HCT116 (cell line): ENCODE results near the gene KY. TPM values are rescaled to one million over a fixed set of nuclear protein-coding genes. Genes with fewer than 3 reads are reported as not detected.

ENCODE experiments used
- ATAC-seq: fragments of 200-7000 bp; cut with Tn5 transposase; 2 replicates; pipeline ENCODE4 v1.9.1; 2020; ENCODE audit warnings: mild to moderate bottlenecking, moderate library complexity
- BruUV-seq: library from RNA; stranded (reverse); fragments of 400-500 nt; replicated peaks from 2 replicates; lab custom pipeline; 2021; lab: Mats Ljungman, UMichigan
- CTCF ChIA-PET: fragments of 300-600 bp; sonication (Branson Sonifier 250); formaldehyde crosslinking; loops from one replicate; lab custom pipeline; 2021; ENCODE audit warnings: antibody characterized with exemption; lab: Charles Lee
- POLR2A ChIA-PET: fragments of 300-600, 350-600 bp; sonication (Branson Sonifier 250); formaldehyde crosslinking; loops from one replicate; lab custom pipeline; 2021; ENCODE audit warnings: antibody characterized with exemption; lab: Charles Lee
- RAD21 ChIA-PET, 2 experiments: fragments of 300-600 bp; sonication (Branson Sonifier 250); formaldehyde crosslinking; loops; one replicate each; lab custom pipeline; 2023; ENCODE audit warnings: low total read pairs in 2 of 2; ENCODE audit not compliant: uncharacterized antibody in 2 of 2, unreplicated experiment in 2 of 2, low non-redundant PET in 1 of 2; lab: Charles Lee
- DNase-seq: peaks from one replicate; pipeline ENCODE4 v3.0.0-alpha.2; 2010; ENCODE audit warnings: low read depth, low spot score
- H2AFZ ChIP-seq: fragments of 200-600 bp; shearing (Covaris generic), sonication (generic); 2 replicates; pipeline ENCODE4 v1.6.1; 2017; ENCODE audit warnings: low read depth, mixed run types, mixed read lengths, antibody characterized with exemption, low read length; ENCODE audit not compliant: poor library complexity, severe bottlenecking
- H3K27ac ChIP-seq: 2 replicates; pipeline ENCODE4 v1.5.1; 2012; ENCODE audit warnings: low read depth, low read length
- H3K27me3 ChIP-seq: fragments of 200-600 bp; sonication (generic); 2 replicates; pipeline ENCODE4 v1.6.1; 2016; ENCODE audit warnings: mixed run types, low read length, mixed read lengths; ENCODE audit not compliant: insufficient read depth
- H3K36me3 ChIP-seq, 2 experiments: fragments of 200-500 bp in 1 of 2; fragments of 200-600 bp in 1 of 2; sonication (Bioruptor generic) in 1 of 2; sonication (generic) in 1 of 2; 2 replicates each; pipeline versions ENCODE4 v1.5.1 to v1.6.1; 2014 to 2016; ENCODE audit warnings: low read length in 2 of 2, inconsistent platforms in 1 of 2, mixed read lengths in 1 of 2, mixed run types in 1 of 2; ENCODE audit not compliant: insufficient read depth in 2 of 2, control insufficient read depth in 1 of 2
- H3K4me1 ChIP-seq, 2 experiments: fragments of 200-600 bp in 1 of 2; sonication (generic) in 1 of 2; 2 replicates each; pipeline versions ENCODE4 v1.5.1 to v1.6.1; 2012 to 2017; ENCODE audit warnings: low read length in 2 of 2, inconsistent platforms in 1 of 2, mild to moderate bottlenecking in 1 of 2, mixed read lengths in 1 of 2, mixed run types in 1 of 2, moderate library complexity in 1 of 2; ENCODE audit not compliant: insufficient read depth in 2 of 2, control insufficient read depth in 1 of 2
- H3K4me2 ChIP-seq: fragments of 200-600 bp; sonication (generic); 2 replicates; pipeline ENCODE4 v1.6.1; 2017; ENCODE audit warnings: mixed run types, low read length, mixed read lengths
- H3K4me3 ChIP-seq, 2 experiments: fragments of 200-600 bp in 1 of 2; sonication (generic) in 1 of 2; replicated peaks in 1 of 2; 2 replicates each; pipeline ENCODE4 v1.5.1; 2011 to 2016; ENCODE audit warnings: low read length in 2 of 2, control low read depth in 1 of 2, low read depth in 1 of 2, mild to moderate bottlenecking in 1 of 2, mixed read lengths in 1 of 2, mixed run types in 1 of 2
- H3K79me2 ChIP-seq: fragments of 200-600 bp; sonication (generic); 2 replicates; pipeline ENCODE4 v1.6.1; 2017; ENCODE audit warnings: mild to moderate bottlenecking, mixed run types, low read length, moderate library complexity, mixed read lengths; ENCODE audit not compliant: insufficient read depth
- H3K9ac ChIP-seq: fragments of 200-600 bp; sonication (generic); 2 replicates; pipeline ENCODE4 v1.6.1; 2016; ENCODE audit warnings: low read length, mixed read lengths
- H3K9me2 ChIP-seq: fragments of 200-600 bp; sonication (generic), shearing (Covaris generic); 2 replicates; pipeline ENCODE4 v1.6.1; 2017; ENCODE audit warnings: mixed run types, mild to moderate bottlenecking, moderate library complexity; ENCODE audit not compliant: insufficient read depth
- H3K9me3 ChIP-seq, 2 experiments: fragments of 200-500 bp in 1 of 2; fragments of 200-600 bp in 1 of 2; sonication (Bioruptor generic) in 1 of 2; sonication (generic) in 1 of 2; 2 replicates each; pipeline ENCODE4 v1.6.1; 2014 to 2017; ENCODE audit warnings: low read length in 2 of 2, mixed read lengths in 2 of 2, inconsistent platforms in 1 of 2, low read depth in 1 of 2, mild to moderate bottlenecking in 1 of 2, mixed run types in 1 of 2, moderate library complexity in 1 of 2; ENCODE audit not compliant: control insufficient read depth in 1 of 2, insufficient read depth in 1 of 2
- H4K20me1 ChIP-seq: fragments of 200-600 bp; sonication (generic), shearing (Covaris generic); 2 replicates; pipeline ENCODE4 v1.6.1; 2017; ENCODE audit warnings: mixed run types, mild to moderate bottlenecking, moderate library complexity; ENCODE audit not compliant: insufficient read depth
- CBX3 ChIP-seq: IDR thresholded peaks from 2 replicates; pipeline ENCODE4 v1.6.1; 2012; ENCODE audit warnings: low read depth
- CEBPB ChIP-seq: IDR thresholded peaks from 2 replicates; pipeline ENCODE4 v1.6.1; 2012; ENCODE audit warnings: low read depth
- EZH2 ChIP-seq: fragments of 200-600 bp; sonication (generic); IDR thresholded peaks from 2 replicates; pipeline ENCODE4 v1.6.1; 2017; ENCODE audit warnings: antibody characterized with exemption, mixed run types
- EZH2phosphoT487 ChIP-seq: fragments of 200-600 bp; IDR thresholded peaks from 2 replicates; pipeline ENCODE4 v1.6.1; 2018; ENCODE audit warnings: antibody characterized with exemption, borderline replicate concordance
- JUND ChIP-seq: IDR thresholded peaks from 2 replicates; pipeline ENCODE4 v1.6.1; 2012
- POLR2A ChIP-seq: IDR thresholded peaks from 2 replicates; pipeline ENCODE4 v1.7.0; 2011; ENCODE audit warnings: borderline replicate concordance; ENCODE audit not compliant: insufficient read depth, insufficient read length; ENCODE audit errors: extremely low read depth
- RAD21 ChIP-seq: IDR thresholded peaks from 2 replicates; pipeline ENCODE4 v1.6.1; 2012; ENCODE audit warnings: low read depth, mild to moderate bottlenecking
- SRF ChIP-seq: IDR thresholded peaks from 2 replicates; pipeline ENCODE4 v1.6.1; 2012; ENCODE audit warnings: low read depth
- YY1 ChIP-seq: IDR thresholded peaks from 2 replicates; pipeline ENCODE4 v1.6.1; 2011; ENCODE audit warnings: low read length, low read depth, moderate library complexity, mild to moderate bottlenecking; ENCODE audit not compliant: insufficient replicate concordance; ENCODE audit errors: extremely low read depth
- ZBTB33 ChIP-seq: IDR thresholded peaks from 2 replicates; pipeline ENCODE4 v1.6.1; 2011; ENCODE audit warnings: mild to moderate bottlenecking, low read length, moderate library complexity; ENCODE audit not compliant: insufficient replicate concordance; ENCODE audit errors: extremely low read depth
- ZFX ChIP-seq: fragments of 450-650 bp; IDR thresholded peaks from 2 replicates; pipeline ENCODE4 v1.6.1; 2017
- ZNF274 ChIP-seq: fragments of 200-500 bp; sonication (Bioruptor generic); IDR thresholded peaks from 2 replicates; pipeline ENCODE4 v1.6.1; 2014; ENCODE audit warnings: mild to moderate bottlenecking, low read depth, low read length, inconsistent platforms
- intact Hi-C: fragments of 100-400 bp; cut with micrococcal nuclease; formaldehyde crosslinking; loops from 2 replicates; pipeline ENCODE4 v1.10.0; 2022
- total RNA-seq: library from RNA; stranded (reverse); gene quantifications from one replicate; pipeline ENCODE4 v1.2.1, GENCODE V29; 2021; ENCODE audit not compliant: unreplicated experiment
- TF ChIP-seq, protein P1 (sequence below), 3 experiments: fragments of 200-600 bp in 1 of 3; sonication (generic) in 1 of 3; IDR thresholded peaks in 2 of 3; conservative IDR thresholded peaks in 1 of 3; 2 replicates each; pipeline ENCODE4 v1.5.1; 2012 to 2017; ENCODE audit warnings: low read depth in 2 of 3, low read length in 2 of 3, antibody characterized with exemption in 1 of 3, borderline replicate concordance in 1 of 3, control low read depth in 1 of 3, mild to moderate bottlenecking in 1 of 3, mixed read lengths in 1 of 3, mixed run types in 1 of 3, moderate library complexity in 1 of 3; ENCODE audit not compliant: insufficient read depth in 1 of 3

The KY gene
- total RNA-seq, 1 experiment from 2014 or later: not detected

GRCh38 chr3:134672571-134672970, 21.7 kb upstream of the KY start:
- H3K4me1 ChIP-seq: no peaks in the 10 kb centered on the region
- intact Hi-C loops: no loop called here
- no peak overlapping the region for H3K9ac ChIP-seq
- H3K36me3 ChIP-seq: no peaks in the 10 kb centered on the region
- ChIA-PET POLR2A (no interaction called here), RAD21 (no interaction called here)
- H4K20me1 ChIP-seq: no peaks in the 10 kb centered on the region
- ATAC-seq (no peak), DNase-seq (no peak)
- no TSS peak for BruUV-seq
- H3K4me2 ChIP-seq: no peak overlapping the region
- no peak overlapping the region for H2AFZ ChIP-seq
- H3K27me3 ChIP-seq: no peaks in the 10 kb centered on the region; the same call in 1 of the 2 replicates
- no peaks in the 10 kb centered on the region for H3K79me2 ChIP-seq
- TF ChIP-seq CEBPB (no peak), RAD21 (no peak), CBX3 (no peak), POLR2A (no peak), JUND (no peak), SRF (no peak)
- TF ChIP-seq, all 23 proteins: peak for 0
- Histone ChIP-seq H3K4me3 (no peak overlapping the region), H3K9me2 (no peaks in the 10 kb centered on the region), H3K9me3 (peaks cover 5% of the 10 kb centered on the region in 2 experiments; a peak in 1 of 4 replicates), H3K27ac (no peak overlapping the region)
- CTCF ChIA-PET: no interaction called here

GRCh38 chr3:134667956-134668355, 17.1 kb upstream of the KY start:
- no peak overlapping the region for H3K27ac ChIP-seq
- H3K36me3 ChIP-seq: no peaks in the 10 kb centered on the region
- no peaks in the 10 kb centered on the region for H3K9me2 ChIP-seq
- H3K4me1 ChIP-seq: peaks cover 0 to 13% of the 10 kb centered on the region in 2 experiments; a peak in 2 of 4 replicates
- BruUV-seq: no TSS peak
- ChIA-PET CTCF (no interaction called here), RAD21 (no interaction called here), POLR2A (no interaction called here)
- H3K9me3 ChIP-seq: no peaks in the 10 kb centered on the region
- no peaks in the 10 kb centered on the region for H3K79me2 ChIP-seq
- H3K4me2 ChIP-seq: no peak overlapping the region
- intact Hi-C loops: no loop called here
- no peak overlapping the region for H2AFZ ChIP-seq
- H3K4me3 ChIP-seq: no peak overlapping the region
- no peak for DNase-seq
- no peaks in the 10 kb centered on the region for H4K20me1 ChIP-seq
- H3K9ac ChIP-seq: no peak overlapping the region
- no peak for ATAC-seq
- H3K27me3 ChIP-seq: no peaks in the 10 kb centered on the region; the same call in 1 of the 2 replicates
- TF ChIP-seq JUND (no peak), CEBPB (no peak), ZFX (no peak), EZH2 (no peak), SRF (no peak), EZH2phosphoT487 (no peak), POLR2A (no peak), CBX3 (no peak), RAD21 (no peak), ZNF274 (no peak), ZBTB33 (no peak), YY1 (no peak)
- TF ChIP-seq, protein P1, sequence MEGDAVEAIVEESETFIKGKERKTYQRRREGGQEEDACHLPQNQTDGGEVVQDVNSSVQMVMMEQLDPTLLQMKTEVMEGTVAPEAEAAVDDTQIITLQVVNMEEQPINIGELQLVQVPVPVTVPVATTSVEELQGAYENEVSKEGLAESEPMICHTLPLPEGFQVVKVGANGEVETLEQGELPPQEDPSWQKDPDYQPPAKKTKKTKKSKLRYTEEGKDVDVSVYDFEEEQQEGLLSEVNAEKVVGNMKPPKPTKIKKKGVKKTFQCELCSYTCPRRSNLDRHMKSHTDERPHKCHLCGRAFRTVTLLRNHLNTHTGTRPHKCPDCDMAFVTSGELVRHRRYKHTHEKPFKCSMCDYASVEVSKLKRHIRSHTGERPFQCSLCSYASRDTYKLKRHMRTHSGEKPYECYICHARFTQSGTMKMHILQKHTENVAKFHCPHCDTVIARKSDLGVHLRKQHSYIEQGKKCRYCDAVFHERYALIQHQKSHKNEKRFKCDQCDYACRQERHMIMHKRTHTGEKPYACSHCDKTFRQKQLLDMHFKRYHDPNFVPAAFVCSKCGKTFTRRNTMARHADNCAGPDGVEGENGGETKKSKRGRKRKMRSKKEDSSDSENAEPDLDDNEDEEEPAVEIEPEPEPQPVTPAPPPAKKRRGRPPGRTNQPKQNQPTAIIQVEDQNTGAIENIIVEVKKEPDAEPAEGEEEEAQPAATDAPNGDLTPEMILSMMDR (IDR thresholded peaks at IDR 0.05 in 2 of 3, conservative IDR thresholded peaks at IDR 0.05 in 1 of 3; ENCODE audit: borderline replicate concordance in 1 of 3, insufficient read depth in 1 of 3, low read depth in 2 of 3, low read length in 2 of 3): no peak
